ENCODE measurements around the gene PLXNB2.

Gene PLXNB2

GRCh38 chr22:50312371-50312770 lies 4.9 kb upstream of the PLXNB2 start:
- no peak for DNase-seq (ENCODE audit: low read depth in 2 of 2)

- DNase-seq (ENCODE audit: low read depth in 2 of 2) = no peak
Measured at GRCh38 chr22:50311606-50312351, 4.3 kb upstream of the PLXNB2 start.

GRCh38 chr22:50310949-50311444 lies 3.6 kb upstream of the PLXNB2 start:
- DNase-seq (ENCODE audit: low read depth in 2 of 2) = no peak

GRCh38 chr22:50310031-50310722 lies 2.7 kb upstream of the PLXNB2 start:
- DNase-seq (ENCODE audit: low read depth in 2 of 2) = no peak

- no peak for DNase-seq (ENCODE audit: low read depth in 2 of 2)
Measured at GRCh38 chr22:50309601-50309991, 2.1 kb upstream of the PLXNB2 start.

GRCh38 chr22:50308986-50309600 lies 1.6 kb upstream of the PLXNB2 start:
- DNase-seq (ENCODE audit: low read depth in 2 of 2) = no peak

- DNase-seq (ENCODE audit: low read depth in 2 of 2) = no peak
Measured at GRCh38 chr22:50308597-50308935, 1.1 kb upstream of the PLXNB2 start.

GRCh38 chr22:50307890-50308596 lies 597 bp upstream of the PLXNB2 start:
- no peak for DNase-seq (ENCODE audit: low read depth in 2 of 2)

GRCh38 chr22:50305923-50306566 lies 1.4 kb downstream of the PLXNB2 start:
- DNase-seq (ENCODE audit: low read depth in 2 of 2) = no peak

- no peak for DNase-seq (ENCODE audit: low read depth in 2 of 2)
Measured at GRCh38 chr22:50305393-50305922, 2.0 kb downstream of the PLXNB2 start.

- no peak for DNase-seq (ENCODE audit: low read depth in 2 of 2)
Measured at GRCh38 chr22:50304528-50305392, 2.7 kb downstream of the PLXNB2 start.

GRCh38 chr22:50303848-50304527 lies 3.5 kb downstream of the PLXNB2 start:
- no peak for DNase-seq (ENCODE audit: low read depth in 2 of 2)

GRCh38 chr22:50303515-50303847 lies 4.0 kb downstream of the PLXNB2 start:
- no peak for DNase-seq (ENCODE audit: low read depth in 2 of 2)

- no peak for DNase-seq (ENCODE audit: low read depth in 2 of 2)
Measured at GRCh38 chr22:50302564-50302963, 4.9 kb downstream of the PLXNB2 start.

GRCh38 chr22:50302041-50302541 lies 5.4 kb downstream of the PLXNB2 start:
- no peak for DNase-seq (ENCODE audit: low read depth in 2 of 2)

- no peak for DNase-seq (ENCODE audit: low read depth in 2 of 2)
Measured at GRCh38 chr22:50301581-50301991, 5.9 kb downstream of the PLXNB2 start.

- no peak for DNase-seq (ENCODE audit: low read depth in 2 of 2)
Measured at GRCh38 chr22:50300620-50301257, 6.7 kb downstream of the PLXNB2 start.

GRCh38 chr22:50299785-50300619 lies 7.4 kb downstream of the PLXNB2 start:
- DNase-seq (ENCODE audit: low read depth in 2 of 2) = no peak
